ENCODE results near the gene TBC1D17.
"Not testable (repeated sequence)": the region's sequence is repeated elsewhere in the genome, so short reads cannot be mapped to it uniquely, and the experiment has no call there.

The TBC1D17 gene

GRCh38 chr19:49916839-49917733, 39.6 kb downstream of the TBC1D17 start:
- H3K9me3 ChIP-seq (ENCODE audit: control insufficient read depth, insufficient read depth, low read length), result no peaks in the 10 kb centered on the region
- H3K9ac ChIP-seq (ENCODE audit: low read depth, low read length), result no peak overlapping the region
- H3K4me1 ChIP-seq (ENCODE audit: insufficient read depth, low read length), result peaks cover 7% of the 10 kb centered on the region; the same call in 1 of the 2 replicates
- peaks cover 10% of the 10 kb centered on the region for H3K36me3 ChIP-seq (ENCODE audit: insufficient read depth, low read length)

DNA sequence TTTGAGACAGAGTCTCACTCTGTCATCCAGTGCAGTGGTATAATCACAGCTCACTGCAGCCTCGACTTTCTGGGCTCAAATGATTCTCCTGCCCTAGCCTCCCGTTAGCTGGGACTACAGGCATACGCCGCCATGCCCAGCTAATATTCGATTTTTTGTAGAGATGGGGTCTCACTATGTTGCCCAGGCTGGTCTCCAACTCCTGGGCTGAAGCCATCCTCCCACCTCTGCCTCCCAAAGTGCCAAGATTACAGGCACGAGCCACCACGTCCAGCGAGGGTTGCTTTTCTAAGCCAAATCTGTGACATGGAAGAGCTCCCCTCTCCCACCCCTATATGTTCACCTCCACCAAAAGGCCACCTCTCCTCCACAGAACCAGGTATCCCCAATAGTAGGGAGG, 40.6 kb downstream of the TBC1D17 start:
- H3K36me3 ChIP-seq (ENCODE audit: insufficient read depth, low read length), result peaks cover 10% of the 10 kb centered on the region
- H3K9ac ChIP-seq (ENCODE audit: low read depth, low read length), result no peak overlapping the region
- H3K4me1 ChIP-seq (ENCODE audit: insufficient read depth, low read length), result peaks cover 7% of the 10 kb centered on the region; the same call in 1 of the 2 replicates
- H3K9me3 ChIP-seq (ENCODE audit: control insufficient read depth, insufficient read depth, low read length), result no peaks in the 10 kb centered on the region

DNA sequence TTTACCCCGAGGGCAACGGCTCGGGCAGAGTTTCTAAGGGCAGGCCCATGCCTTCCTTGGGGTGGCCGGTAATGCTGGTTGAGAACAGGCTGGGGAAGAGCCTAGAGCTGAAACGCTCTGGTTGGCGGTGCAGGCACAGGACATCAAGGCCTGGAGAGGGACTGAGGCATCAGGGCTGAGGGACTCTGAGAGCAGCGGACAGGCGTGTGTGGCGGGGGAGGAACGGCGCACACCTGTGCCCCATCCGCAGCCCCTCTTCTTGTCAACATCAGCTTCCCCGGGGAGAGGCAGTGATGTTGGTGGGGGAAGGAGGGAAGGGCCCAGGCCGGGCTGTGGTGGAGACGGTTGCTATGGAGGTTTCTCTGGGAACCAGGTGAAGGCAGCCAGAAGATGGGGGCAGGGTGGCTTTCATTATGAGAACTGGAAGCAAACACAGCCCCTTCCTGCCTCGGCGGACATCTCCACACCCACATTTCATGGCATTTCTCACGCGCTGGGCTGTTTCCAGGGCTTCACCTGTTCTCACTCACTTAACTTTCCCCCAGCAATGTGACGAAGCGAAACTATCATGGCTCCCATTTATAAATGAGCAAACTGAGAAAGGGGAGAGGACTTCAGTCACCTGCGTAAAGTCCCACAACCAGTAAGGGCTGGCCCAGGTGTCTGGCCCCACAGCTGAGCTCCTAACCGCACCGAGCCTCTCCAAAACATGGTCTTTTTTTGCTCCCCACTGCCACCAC, 43.3 kb downstream of the TBC1D17 start:
- peaks cover 7% of the 10 kb centered on the region; the same call in 1 of the 2 replicates for H3K4me1 ChIP-seq (ENCODE audit: insufficient read depth, low read length)
- no peak overlapping the region for H3K9ac ChIP-seq (ENCODE audit: low read depth, low read length)
- H3K9me3 ChIP-seq (ENCODE audit: control insufficient read depth, insufficient read depth, low read length), result no peaks in the 10 kb centered on the region
- peaks cover 8% of the 10 kb centered on the region; the same call in 1 of the 2 replicates for H3K36me3 ChIP-seq (ENCODE audit: insufficient read depth, low read length)

DNA sequence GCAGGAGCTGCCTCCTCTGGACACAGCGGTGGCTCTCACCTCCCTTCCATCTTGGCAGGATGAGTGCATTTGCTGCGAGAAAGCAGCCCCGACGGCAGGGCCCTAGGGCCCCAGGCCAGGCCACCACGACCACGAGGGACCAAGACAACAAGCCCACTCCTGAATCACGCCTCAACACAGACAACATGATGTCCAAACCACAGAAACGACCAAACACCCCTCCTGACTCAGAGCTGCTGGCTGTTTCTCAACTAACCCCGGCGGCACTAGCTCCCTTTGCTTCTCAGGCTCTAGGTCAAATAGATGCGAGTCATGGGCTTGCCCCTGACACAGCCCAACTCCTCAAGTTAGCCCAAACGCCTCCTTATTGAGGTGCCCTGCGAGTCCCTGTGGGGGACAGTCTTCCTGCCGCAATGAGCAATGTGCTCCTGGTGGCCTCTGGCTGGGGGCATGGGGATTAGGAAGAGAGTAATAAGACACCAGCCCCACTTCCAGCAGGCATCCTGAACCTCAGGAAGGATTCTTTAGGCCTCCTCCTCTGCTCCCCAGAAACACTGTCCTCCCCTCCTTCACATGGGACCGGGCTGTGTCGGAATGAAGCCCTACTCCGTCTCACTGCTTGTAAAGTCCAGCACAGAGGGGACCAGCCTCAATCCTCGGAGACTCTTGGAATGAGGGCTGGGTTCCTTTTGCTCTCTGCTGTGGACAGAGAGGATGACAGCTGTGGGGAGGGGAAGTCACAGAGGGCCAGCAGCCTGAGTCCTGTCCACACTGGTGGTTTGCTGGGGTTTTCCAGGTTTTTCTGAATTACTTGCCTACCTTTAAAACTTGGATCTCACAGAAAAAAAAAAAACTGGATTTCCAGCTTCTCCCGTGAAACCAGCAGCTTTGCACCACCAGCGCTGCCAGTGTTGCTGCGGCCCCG, 44.6 kb downstream of the TBC1D17 start:
- peaks cover 16% of the 10 kb centered on the region for H3K36me3 ChIP-seq (ENCODE audit: insufficient read depth, low read length)
- H3K9ac ChIP-seq (ENCODE audit: low read depth, low read length), result no peak overlapping the region

GRCh38 chr19:49923055-49924003, 45.8 kb downstream of the TBC1D17 start:
- peaks cover 19% of the 10 kb centered on the region for H3K36me3 ChIP-seq (ENCODE audit: insufficient read depth, low read length)
- no peak overlapping the region for H3K9ac ChIP-seq (ENCODE audit: low read depth, low read length)
- no peaks in the 10 kb centered on the region for H3K4me1 ChIP-seq (ENCODE audit: insufficient read depth, low read length)
- H3K9me3 ChIP-seq (ENCODE audit: control insufficient read depth, insufficient read depth, low read length), result no peaks in the 10 kb centered on the region

More for the DNA sequence above, 44.6 kb downstream of the TBC1D17 start:
- Histone ChIP-seq H3K4me1 (ENCODE audit: insufficient read depth, low read length) (peaks cover 4% of the 10 kb centered on the region; the same call in 1 of the 2 replicates), H3K9me3 (ENCODE audit: control insufficient read depth, insufficient read depth, low read length) (no peaks in the 10 kb centered on the region)

DNA sequence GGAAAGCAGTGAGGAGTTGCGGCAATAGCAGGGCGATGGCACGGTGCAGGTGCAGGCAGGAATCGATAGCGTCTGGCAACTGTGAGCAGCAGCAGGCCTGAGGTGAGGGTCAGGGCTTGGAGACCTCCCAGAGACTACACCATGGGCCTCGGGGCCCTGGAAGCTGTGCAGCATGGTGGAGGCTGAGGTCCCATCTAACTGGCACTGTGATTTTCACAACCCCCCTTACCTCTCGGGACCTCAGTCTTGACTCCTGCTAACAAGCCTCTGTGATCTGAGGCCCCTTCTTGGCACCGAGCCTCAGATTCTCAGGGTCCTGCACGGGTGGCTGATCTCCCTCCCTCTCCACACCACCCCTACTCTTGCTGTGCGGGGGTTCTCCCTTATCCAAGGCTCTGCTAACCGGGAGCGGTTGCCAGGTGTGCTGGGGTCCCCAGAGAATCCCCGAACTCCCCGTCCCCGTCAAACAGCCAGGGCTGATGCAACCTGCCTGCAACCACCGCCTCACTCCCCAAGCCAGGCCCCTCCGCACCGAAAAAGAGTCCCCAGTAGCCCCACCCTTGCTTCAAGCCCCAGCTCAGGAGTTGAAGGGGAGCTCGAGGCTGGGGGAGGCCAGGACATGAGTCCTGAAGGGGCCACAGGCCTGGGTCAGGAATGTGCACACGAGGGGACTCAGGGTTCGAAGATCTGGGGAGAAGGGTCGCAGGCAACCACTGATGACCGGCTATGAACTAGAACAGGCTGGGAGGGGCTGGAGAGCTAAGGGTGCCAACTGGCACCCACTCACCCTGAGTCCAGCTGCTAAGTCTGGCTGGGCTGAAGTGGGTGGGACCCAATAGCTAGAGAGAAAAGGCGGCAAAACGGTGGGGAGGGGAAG, 46.7 kb downstream of the TBC1D17 start:
- Histone ChIP-seq H3K36me3 (ENCODE audit: insufficient read depth, low read length) (peaks cover 19% of the 10 kb centered on the region), H3K9me3 (ENCODE audit: control insufficient read depth, insufficient read depth, low read length) (no peaks in the 10 kb centered on the region), H3K9ac (ENCODE audit: low read depth, low read length) (peak overlapping the region; percentile 14; the same call in 1 of the 2 replicates), H3K4me1 (ENCODE audit: insufficient read depth, low read length) (no peaks in the 10 kb centered on the region)

DNA sequence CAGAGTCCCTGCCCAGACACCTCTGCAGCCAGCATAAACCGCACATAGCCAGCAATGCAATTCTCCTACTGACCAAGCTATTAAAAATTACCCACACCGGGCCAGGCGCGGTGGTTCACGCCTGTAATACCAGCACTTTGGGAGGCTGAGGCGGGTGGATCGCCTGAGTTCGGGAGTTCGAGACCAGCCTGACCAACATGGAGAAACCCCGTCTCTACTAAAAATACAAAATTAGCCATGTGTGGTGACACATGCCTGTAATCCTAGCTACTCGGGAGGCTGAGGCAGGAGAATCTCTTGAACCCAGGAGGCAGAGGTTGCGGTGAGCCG, 47.3 kb downstream of the TBC1D17 start:
- not testable (repeated sequence) for H3K9me3 ChIP-seq (ENCODE audit: control insufficient read depth, insufficient read depth, low read length); H3K4me1 ChIP-seq (ENCODE audit: insufficient read depth, low read length)
- Histone ChIP-seq H3K36me3 (ENCODE audit: insufficient read depth, low read length) (peaks cover 19% of the 10 kb centered on the region), H3K9ac (ENCODE audit: low read depth, low read length) (peak overlapping the region; percentile 14; the same call in 1 of the 2 replicates)

- Histone ChIP-seq H3K9ac (ENCODE audit: low read depth, low read length) (no peak overlapping the region), H3K4me1 (ENCODE audit: insufficient read depth, low read length) (no peaks in the 10 kb centered on the region), H3K36me3 (ENCODE audit: insufficient read depth, low read length) (peaks cover 18% of the 10 kb centered on the region), H3K9me3 (ENCODE audit: control insufficient read depth, insufficient read depth, low read length) (no peaks in the 10 kb centered on the region)
These were observed 48.0 kb downstream of the TBC1D17 start for GRCh38 chr19:49925486-49925885.

DNA sequence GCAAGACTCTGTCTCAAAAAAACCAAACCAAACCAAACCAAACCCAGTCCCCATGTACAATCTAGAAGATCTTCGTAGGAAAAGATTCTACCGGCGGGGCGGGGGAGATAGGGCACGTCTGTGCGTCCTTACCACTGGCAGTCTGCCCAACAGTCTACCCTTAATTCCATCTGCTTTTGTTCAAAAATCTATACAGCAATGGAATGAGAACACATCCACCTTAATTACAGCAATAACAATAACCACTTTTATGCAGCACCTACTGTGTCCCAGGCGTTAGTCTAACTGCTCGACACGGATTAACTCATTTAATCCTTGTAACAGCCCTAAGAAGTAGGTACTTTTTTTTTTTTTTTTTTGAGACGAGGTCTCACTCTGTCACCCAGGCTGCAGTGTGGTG, 49.0 kb downstream of the TBC1D17 start:
- Histone ChIP-seq H3K4me1 (ENCODE audit: insufficient read depth, low read length) (no peaks in the 10 kb centered on the region), H3K9ac (ENCODE audit: low read depth, low read length) (no peak overlapping the region), H3K36me3 (ENCODE audit: insufficient read depth, low read length) (peaks cover 16% of the 10 kb centered on the region), H3K9me3 (ENCODE audit: control insufficient read depth, insufficient read depth, low read length) (no peaks in the 10 kb centered on the region)

- Histone ChIP-seq H3K36me3 (ENCODE audit: insufficient read depth, low read length) (peaks cover 16% of the 10 kb centered on the region), H3K9me3 (ENCODE audit: control insufficient read depth, insufficient read depth, low read length) (no peaks in the 10 kb centered on the region), H3K9ac (ENCODE audit: low read depth, low read length) (no peak overlapping the region), H3K4me1 (ENCODE audit: insufficient read depth, low read length) (no peaks in the 10 kb centered on the region)
These were observed 50.2 kb downstream of the TBC1D17 start for GRCh38 chr19:49927526-49928264.

DNA sequence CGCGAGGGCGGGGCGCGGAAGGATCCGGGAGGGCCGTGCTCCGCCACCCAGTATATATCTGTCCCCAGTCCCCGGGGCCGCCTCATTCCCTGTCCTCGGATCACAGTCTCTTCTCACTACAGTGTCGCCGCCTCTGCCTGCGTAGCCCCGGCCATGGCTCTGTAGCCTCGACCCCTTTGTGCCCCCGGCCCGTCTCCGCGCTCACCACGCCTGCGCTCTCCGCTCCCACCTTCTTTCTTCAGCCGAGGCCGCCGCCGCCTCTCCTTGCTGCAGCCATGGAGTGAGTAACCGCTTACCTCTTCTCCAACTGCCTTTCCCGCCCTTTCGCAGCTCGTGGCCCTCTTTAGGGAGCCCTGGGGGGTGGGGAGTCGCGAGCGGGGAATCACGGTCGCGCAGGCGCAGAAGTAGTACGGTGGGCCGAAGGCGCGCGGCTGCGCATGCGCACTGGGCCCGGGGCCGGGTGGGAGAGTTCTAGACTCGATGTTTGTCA, 51.7 kb downstream of the TBC1D17 start, which contains the start of the genes ATF5 and NUP62:
Gene ATF5, plus strand, starts transcription at position 85 of the 490 bp plus-strand sequence. CDS start 1,646 bp downstream, outside the sequence.
Gene NUP62, minus strand, starts transcription at position 384 of the 490 bp plus-strand sequence. CDS start 19,697 bp downstream, outside the sequence.
- Histone ChIP-seq H3K36me3 (ENCODE audit: insufficient read depth, low read length) (peaks cover 16% of the 10 kb centered on the region), H3K9me3 (ENCODE audit: control insufficient read depth, insufficient read depth, low read length) (no peaks in the 10 kb centered on the region), H3K9ac (ENCODE audit: low read depth, low read length) (peak within 1 kb of the TSS; percentile 93), H3K4me1 (ENCODE audit: insufficient read depth, low read length) (no peaks in the 10 kb centered on the region; the same call in 1 of the 2 replicates)
